Measurements from ENCODE around the gene SMIM44. TPM values are rescaled to one million over a fixed set of nuclear protein-coding genes. Genes with fewer than 3 reads are reported as not detected.
"Not testable (repeated sequence)": the region's sequence is repeated elsewhere in the genome, so short reads cannot be mapped to it uniquely, and the experiment has no call there.

SMIM44 gene
- total RNA-seq, 6 experiments from 2014 or later = not detected

DNA sequence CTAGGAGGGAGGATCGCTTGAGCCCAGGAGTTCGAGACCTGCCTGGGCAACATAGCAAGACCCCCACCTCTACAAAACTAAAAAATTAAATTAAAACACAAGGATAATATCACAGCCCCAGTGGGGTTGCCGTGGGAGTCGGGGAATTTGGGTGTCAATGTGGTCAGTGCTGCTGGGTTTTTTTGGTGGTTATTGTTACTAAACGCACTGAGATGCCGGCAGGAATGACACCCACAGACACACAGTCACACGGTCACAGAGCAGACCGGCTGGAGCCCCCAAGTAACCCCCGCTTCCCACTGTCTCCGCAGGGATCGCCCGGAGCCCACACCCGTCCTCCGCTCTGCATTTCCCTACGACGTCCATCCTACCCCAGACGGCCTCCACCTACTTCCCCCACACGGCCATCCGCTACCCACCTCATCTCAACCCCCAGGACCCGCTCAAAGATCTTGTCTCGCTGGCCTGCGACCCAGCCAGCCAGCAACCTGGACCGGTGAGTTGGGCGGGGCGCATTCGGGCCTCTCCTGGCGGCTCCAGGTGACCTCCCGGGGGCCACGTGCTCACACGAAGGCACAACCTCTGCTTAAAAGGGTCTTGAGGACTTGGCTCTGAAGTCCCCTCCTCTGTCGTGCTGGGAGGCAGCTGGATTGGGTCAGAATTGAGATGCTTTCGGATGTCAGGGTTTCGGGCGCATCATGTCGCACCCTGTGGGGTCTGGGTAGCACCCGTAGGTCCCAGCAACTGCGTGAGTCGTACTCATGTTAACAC lies 30.9 kb downstream of the SMIM44 start:
- no peaks in the 10 kb centered on the region for H3K9me3 Mint-ChIP-seq
- no peak overlapping the region; the same call in 1 of the 2 replicates for H3K4me3 Mint-ChIP-seq
- H3K27ac Mint-ChIP-seq = peak overlapping the region; percentile 99
- no peak for DNase-seq
- H3K4me1 Mint-ChIP-seq (ENCODE audit: low read depth) = peaks cover 21% of the 10 kb centered on the region
- TF ChIP-seq, protein P1, sequence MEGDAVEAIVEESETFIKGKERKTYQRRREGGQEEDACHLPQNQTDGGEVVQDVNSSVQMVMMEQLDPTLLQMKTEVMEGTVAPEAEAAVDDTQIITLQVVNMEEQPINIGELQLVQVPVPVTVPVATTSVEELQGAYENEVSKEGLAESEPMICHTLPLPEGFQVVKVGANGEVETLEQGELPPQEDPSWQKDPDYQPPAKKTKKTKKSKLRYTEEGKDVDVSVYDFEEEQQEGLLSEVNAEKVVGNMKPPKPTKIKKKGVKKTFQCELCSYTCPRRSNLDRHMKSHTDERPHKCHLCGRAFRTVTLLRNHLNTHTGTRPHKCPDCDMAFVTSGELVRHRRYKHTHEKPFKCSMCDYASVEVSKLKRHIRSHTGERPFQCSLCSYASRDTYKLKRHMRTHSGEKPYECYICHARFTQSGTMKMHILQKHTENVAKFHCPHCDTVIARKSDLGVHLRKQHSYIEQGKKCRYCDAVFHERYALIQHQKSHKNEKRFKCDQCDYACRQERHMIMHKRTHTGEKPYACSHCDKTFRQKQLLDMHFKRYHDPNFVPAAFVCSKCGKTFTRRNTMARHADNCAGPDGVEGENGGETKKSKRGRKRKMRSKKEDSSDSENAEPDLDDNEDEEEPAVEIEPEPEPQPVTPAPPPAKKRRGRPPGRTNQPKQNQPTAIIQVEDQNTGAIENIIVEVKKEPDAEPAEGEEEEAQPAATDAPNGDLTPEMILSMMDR (IDR thresholded peaks at IDR 0.05) = no peak
- H3K36me3 Mint-ChIP-seq (ENCODE audit: low read depth) = peaks cover 5% of the 10 kb centered on the region; the same call in 1 of the 2 replicates
- peaks cover 15% of the 10 kb centered on the region for H3K27me3 Mint-ChIP-seq (ENCODE audit: insufficient read depth)

DNA sequence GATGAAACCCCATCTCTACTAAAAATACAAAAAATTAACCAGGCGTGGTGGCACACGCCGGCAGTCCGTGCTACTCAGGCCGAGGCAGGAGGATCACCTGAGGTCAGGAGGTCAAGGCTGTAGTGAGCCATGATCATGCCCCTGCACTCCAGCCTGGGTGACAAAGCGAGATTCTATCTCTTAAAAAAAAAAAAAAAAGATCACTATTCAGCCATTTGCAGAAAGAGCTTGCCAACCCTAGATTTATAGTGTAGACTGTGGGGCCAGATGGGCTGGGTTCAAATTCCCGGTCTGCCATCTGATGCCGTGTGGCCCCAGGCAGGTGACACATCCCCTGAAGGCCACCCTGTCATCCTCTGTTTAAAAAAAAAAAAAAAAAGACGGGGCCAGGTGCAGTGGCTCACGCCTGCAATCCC lies 31.8 kb downstream of the SMIM44 start:
- Mint-ChIP-seq H3K27me3 (ENCODE audit: insufficient read depth) (peaks cover 15% of the 10 kb centered on the region), H3K36me3 (ENCODE audit: low read depth) (peaks cover 5% of the 10 kb centered on the region; the same call in 1 of the 2 replicates), H3K4me3 (peak overlapping the region; percentile 74), H3K9me3 (no peaks in the 10 kb centered on the region), H3K4me1 (ENCODE audit: low read depth) (peaks cover 17% of the 10 kb centered on the region), H3K27ac (peak overlapping the region; percentile 99)
- TF ChIP-seq, protein P1 (IDR thresholded peaks at IDR 0.05) = no peak
- no peak for DNase-seq

DNA sequence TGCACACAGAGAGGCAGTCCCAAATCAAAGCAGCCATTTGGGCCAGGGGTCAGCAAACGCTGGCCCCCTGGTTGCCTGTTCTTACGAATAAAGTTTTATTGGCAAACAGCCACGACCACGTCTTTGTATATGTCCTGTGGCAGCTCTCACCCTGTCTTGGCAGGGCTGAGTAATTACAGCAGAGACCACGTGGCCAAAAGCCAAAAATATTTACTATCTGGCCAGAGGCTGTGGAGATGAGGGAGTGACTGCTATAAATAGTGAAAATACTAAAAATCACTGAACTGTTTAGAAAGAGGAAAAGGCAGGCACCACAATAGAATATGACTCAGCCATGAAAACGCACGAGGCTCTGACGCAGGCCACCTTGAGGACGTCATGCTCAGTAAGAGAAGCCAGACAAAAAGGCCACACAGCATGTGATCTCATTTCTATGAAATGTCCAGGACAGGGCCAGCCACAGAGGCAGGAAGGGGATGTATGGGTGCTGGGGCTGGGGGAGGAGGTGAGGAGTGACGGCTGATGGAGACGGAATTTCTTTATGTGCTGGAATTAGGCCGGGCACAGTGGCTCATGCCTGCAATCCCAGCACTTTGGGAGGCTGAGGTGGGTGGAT lies 32.3 kb downstream of the SMIM44 start:
- H3K27ac Mint-ChIP-seq = peak overlapping the region; percentile 99
- H3K4me3 Mint-ChIP-seq = peak overlapping the region; percentile 74
- DNase-seq = peak; percentile 100
- peaks cover 15% of the 10 kb centered on the region for H3K27me3 Mint-ChIP-seq (ENCODE audit: insufficient read depth)
- no peaks in the 10 kb centered on the region for H3K9me3 Mint-ChIP-seq
- peaks cover 17% of the 10 kb centered on the region for H3K4me1 Mint-ChIP-seq (ENCODE audit: low read depth)
- peaks cover 10% of the 10 kb centered on the region; the same call in 1 of the 2 replicates for H3K36me3 Mint-ChIP-seq (ENCODE audit: low read depth)
- TF ChIP-seq, protein P1 (IDR thresholded peaks at IDR 0.05) = no peak

DNA sequence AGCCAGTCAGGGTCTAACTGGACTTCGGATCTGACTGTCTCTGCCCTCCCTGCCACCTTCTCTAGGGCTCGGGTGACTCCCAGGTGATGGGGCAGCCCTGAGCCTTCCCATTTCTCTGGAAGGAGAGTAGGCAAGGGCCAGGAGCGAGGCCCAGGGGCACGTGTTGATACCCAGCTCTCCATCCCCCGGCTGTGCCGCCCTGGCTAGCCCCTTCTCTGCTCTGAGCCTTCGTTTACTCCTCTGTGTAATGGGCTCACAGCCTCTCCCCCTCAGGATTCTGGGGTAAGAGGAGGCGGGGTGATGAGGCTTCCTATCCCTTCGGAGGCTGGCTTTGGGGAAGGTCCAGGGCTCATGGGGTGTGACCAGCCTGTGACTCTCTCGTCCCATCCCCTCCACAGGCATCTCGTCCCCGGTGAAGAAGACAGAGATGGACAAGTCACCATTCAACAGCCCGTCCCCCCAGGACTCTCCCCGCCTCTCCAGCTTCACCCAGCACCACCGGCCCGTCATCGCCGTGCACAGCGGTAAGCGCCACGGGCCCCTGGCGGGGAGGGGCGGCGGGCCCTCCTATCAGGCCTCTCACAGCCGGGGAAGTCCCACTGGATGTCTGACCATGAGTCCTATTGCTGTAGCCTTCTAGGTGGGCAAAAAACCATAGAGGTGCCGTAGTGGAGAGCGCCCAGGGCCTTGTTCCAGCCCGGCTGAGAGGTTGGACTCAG lies 34.5 kb downstream of the SMIM44 start:
- Mint-ChIP-seq H3K27me3 (ENCODE audit: insufficient read depth) (peaks cover 19% of the 10 kb centered on the region), H3K27ac (peak overlapping the region; percentile 40; the same call in 1 of the 2 replicates), H3K9me3 (no peaks in the 10 kb centered on the region), H3K4me3 (no peak overlapping the region), H3K4me1 (ENCODE audit: low read depth) (peaks cover 24% of the 10 kb centered on the region), H3K36me3 (ENCODE audit: low read depth) (peaks cover 13% of the 10 kb centered on the region; the same call in 1 of the 2 replicates)
- TF ChIP-seq, protein P1 (IDR thresholded peaks at IDR 0.05) = no peak
- no peak for DNase-seq

DNA sequence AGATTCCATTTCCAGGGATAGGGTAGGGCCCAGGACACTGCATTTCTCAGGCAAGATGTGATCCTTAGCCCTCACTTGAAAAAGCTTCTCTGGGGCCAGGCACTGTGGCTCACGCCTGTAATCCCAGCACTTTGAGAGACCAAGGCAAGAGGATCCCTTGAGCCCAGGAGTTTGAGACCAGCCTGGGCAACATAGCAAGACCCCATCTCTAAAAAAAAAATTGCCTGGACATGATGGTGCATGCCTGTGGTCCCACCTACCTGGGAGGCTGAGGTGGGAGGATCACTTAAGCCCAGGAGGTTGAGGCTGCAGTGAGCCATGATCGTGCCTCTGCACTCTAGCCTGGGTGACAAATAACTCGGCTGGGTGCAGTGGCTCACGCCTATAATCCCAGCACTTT lies 36.6 kb downstream of the SMIM44 start:
- not testable (repeated sequence) for H3K4me3 Mint-ChIP-seq, H3K9me3 Mint-ChIP-seq, DNase-seq
- Mint-ChIP-seq H3K27me3 (ENCODE audit: insufficient read depth) (peaks cover 14% of the 10 kb centered on the region), H3K36me3 (ENCODE audit: low read depth) (peaks cover 20% of the 10 kb centered on the region; the same call in 1 of the 2 replicates), H3K27ac (peak overlapping the region; percentile 43; the same call in 1 of the 2 replicates), H3K4me1 (ENCODE audit: low read depth) (peaks cover 26% of the 10 kb centered on the region)

Measured in HFFc6 (cell line).